AG08396 (cell line): ENCODE data around the gene MAGIX.
A peak's percentile ranks its signal among the peaks of the same experiment; 100 is the strongest.

Experiments used
- DNase-seq: peaks from one replicate; pipeline ENCODE4 v3.0.0; 2012; ENCODE audit warnings: low spot score, mixed read lengths

The MAGIX gene

DNA sequence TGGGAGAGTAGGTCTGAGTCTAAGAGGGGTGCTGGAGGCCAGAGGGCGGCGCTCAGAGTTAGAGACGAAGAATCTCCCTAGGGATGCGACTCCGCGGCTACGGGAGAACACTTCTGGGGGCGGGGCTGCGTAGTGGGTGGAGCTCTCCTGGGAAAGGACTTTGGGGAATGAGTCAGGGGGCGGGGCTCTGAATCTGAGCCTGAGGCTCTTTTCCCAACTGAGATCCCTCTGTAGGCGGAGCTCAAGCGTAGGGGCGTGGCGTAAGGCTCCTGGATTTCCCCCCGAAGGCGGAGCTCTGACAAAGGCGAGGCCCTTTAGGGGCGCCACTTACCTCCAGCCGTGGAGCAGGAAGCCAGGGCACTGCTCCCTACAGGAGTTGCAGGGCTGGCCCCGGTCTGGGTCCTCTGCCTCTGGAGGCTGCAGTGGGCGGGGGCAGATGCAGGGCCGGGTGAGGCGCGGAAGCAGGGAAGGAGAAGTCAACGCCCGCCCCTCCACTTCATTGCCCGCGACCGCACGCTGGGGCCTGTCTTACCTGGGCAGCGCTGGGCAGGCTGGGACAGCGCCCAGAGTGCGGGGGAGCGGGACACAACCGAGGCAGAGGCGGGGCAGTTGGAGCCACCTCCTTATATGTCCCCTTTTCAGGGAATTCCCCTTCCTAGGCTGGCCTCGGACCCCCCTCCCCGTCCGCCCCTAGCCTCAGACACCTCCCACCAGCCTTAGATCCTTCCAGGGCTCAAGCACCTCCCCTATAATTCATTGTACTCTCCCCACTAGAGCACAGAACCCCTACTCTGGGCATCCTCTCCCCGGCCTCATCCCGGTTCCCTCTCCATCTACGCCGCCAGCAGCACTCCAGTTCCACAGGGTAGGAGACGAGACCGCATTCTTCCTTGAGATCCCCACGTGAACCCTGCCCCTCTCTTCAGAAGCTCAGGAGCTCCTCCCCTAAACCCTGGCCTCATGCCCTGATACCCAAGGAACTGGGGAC lies 22.0 kb downstream of the MAGIX start:
- peak; percentile 87 for DNase-seq

DNA sequence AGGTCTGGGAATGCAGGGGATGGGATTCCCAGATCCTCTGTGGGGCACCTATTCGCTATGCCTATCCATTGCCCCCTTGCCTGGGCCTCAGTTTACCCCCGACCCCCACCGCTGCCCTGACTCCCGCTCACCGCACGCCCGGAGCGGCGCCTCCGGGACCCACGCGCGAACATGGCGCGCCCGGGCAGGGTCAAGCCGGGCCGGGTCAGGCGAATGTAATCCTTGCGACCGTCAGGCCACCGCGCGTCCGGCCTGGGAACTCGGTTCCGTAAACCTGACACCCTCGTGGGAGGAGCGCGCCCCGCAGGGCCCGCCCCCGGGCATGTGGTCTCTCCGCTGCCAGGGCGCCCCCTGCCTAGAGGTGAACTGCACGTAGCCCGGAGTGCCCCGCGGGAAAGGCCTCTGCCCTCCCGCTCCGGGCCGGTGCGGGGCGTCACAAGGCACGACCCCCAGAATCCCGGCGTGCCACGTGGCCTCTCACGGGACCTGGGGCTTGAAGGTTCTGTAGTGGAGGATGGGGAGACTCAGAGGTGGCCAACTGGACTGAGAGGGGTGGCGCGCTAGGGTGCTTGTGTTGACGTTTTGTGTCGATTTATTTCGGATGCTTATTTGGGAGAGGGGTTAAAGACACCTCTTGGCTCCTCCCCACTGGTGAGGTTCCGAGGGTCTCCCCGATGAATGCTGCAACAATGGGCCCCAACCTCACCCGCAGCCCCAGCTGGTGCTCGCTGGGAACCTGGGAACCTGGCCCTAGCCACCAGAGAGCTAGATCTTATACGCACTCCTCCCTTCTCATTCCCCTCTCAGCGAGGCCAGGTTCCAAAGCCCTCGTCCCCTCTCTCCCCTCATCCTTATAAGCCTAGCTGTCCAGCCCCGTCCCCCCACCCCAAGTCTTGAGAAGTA lies 23.8 kb downstream of the MAGIX start, which contains the start of gene PRICKLE3:
Gene PRICKLE3, minus strand, starts transcription at position 249 of the 903 bp plus-strand sequence. Its CDS starts 76 bp downstream, at position 173.
- DNase-seq, result peak; percentile 69

DNA sequence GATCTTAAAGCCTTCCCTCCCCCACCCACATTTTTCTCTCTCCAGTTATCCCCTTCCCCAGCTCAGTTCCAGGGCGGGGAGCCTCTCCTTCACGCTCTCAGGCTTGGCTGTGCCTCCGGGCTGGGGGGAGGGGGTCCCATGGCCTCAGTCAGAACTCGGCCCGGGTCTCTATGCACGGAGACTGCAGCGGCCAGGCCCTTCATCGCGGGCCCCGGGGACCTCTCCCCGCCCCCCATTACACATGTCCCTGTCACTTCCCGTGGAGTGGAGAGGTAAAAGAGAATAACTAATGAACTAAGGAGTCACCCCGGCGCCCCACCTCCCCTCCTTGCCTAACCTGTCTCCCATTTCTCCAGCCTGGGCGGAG lies 24.5 kb downstream of the MAGIX start:
- DNase-seq, result no peak

DNA sequence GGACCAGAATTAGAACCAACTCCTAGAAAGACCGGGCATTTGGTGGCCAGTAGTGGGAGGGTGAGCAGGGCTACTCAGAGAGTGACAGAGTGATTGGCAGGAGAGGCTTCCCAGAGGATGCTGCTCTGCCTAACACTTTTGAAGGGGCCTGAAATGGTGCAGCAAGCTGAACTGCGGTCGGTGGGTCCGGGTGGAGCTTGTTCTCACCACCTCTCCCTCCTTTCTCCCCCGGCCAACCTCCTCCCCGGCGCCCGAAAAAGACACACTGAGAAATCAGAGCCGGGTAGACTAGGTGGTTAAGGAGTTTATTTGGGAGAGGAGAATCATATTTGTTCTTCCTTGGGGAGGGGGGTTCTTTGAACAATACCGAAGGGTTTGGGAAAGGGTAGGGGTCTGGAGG lies 25.0 kb downstream of the MAGIX start:
- no peak for DNase-seq

DNA sequence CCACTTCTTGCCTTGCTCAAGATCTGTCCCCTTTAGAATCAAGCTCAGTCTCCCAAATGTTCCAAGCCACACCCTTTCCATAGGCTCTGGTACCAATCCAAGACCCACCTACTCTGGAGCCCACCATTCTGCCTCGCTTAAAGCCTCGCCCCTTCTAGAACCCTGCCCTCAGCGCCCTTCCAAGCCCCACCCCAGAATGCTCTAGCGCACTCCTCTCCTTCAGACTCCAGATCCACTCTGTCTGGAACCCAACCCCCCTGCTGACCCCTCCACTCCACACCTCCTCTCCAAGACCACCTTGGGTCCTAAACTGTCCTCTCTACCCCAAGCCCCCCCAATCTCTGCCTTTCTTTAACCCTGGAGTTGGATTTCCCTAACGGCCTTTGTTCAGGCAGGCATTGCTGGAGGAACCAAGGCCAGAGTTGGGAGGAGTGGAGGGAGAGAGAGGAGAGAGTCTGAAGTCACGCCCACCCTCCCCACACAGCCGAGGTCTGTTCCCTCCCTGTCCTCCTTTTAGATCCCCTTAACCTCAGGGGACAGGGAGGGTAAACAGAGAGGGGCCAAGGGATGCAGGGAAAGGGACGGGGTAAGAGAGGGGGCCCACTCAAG lies 26.0 kb downstream of the MAGIX start:
- no peak for DNase-seq

DNA sequence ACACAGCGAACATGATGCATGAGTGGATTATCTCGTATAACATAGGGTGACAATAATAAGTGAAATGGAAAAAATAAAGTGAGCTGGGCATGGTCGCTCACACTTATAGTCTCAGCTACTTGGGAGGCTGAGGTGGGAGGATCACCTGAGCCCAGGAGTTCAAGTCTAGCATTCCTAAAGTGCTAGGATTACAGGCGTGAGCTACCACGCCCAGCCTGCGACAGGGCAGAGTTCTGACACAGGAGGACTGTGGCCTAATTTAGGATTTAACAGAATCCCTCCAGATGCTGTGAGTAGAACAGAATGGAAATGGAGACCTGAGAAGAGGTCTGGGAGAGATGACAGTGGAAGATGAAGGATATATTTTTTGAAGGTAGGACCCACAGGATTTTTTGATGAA lies 27.0 kb downstream of the MAGIX start:
- no peak for DNase-seq

DNA sequence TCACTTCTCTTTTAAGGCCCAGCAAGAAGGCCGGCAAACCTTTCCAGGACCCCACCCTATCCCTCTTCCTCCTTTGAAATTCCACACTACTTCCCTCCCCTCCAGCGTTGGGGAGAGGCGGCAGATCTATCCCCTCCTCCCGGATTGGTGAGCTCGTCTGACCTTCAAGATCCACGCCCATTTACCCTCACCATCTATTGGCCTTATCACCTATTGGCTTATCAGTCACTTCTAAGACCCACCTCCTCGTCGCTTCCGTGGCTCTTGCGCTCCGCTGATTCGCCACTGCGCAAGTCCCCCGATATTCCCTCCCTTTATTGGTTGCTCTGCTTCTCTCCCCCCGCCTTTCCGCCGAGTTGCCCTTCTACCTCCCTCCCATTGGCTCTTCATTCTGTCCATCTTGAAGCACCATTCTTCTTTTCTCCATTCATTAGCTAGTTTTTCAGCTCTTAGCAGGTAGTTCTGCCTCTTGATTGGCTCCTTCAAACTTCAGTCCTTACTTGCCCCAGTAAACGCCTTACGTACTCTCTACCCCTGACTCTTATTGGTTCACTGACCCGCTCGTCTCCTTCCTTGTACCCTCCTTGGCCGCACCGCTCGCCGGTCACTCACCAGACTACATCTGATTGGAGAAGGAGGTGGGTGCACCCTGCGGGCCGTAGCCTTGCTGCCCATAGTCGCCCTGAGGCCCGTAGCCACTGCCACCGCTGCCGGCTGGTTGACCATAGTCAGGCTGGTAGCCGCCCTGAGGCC lies 28.4 kb downstream of the MAGIX start:
- DNase-seq, result peak; percentile 92

DNA sequence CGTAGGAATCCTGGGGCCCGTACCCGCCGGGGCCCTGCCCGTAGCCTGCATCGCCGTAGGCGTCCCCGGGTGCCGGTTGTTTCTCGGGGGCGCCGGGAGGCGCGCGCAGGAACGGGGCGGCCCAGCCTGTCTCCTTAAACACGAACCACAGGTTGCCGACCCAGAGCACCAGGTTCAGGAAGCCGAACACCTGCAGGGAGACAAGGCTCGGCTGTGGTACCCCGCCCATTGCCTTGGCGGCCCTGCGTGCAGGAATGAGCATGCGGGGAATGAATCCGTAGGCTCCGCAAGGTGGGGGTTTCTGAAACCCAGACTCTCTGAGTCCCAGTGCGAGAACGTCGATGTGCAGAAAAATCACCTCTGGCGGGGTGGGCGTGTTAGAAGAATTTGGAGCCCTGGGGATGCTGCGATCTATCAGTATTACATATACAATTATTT lies 29.0 kb downstream of the MAGIX start:
- no peak for DNase-seq

DNA sequence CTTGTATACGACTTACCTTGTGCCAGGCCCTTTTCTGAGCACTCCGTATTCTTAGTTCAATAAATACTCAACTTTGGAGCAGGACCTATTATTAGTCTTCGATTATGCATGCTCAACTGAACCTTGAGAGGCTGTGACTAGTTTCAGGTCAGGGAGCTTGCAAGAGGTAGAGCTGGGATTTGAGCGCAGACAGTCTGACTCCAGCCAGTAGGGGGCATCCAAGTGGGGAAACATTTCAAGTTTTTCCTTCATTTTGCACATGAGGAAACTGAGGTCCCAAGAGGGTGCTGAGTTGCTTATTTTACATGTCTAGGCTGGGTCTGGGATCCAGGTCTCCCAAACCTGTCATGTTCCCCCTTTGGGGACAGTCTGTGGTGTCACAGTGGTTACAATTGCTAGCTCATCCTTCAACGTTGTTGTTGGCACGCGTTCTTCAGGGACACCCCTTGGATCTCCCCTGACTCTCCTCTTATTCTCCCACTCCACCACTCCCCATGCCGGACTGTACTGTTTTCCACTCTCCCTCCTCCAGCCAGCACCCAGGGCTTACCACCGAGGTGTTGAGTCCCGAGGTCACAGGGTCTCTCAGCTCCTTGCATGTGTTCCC lies 30.3 kb downstream of the MAGIX start:
- DNase-seq, result no peak

DNA sequence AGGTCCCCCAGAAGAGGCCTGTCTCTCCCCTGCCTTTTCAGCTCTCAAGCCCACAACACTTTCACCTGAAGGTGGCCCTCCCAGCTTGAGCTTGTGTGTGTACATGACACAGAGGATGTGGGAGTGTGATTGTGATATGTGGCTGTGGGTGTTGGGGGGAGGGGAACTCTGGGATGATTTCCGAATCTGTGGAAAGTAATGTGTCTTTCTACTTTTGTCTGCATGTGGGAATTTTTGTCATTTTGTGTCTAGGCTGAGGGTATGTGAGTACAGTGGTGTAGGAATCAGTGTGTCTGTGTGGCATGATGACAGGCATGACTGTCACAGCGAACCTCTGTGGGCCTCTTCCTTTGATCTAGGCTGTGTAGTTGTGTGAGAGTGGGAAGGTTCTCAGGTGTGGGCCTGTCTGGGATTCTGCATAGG lies 31.0 kb downstream of the MAGIX start:
- no peak for DNase-seq

DNA sequence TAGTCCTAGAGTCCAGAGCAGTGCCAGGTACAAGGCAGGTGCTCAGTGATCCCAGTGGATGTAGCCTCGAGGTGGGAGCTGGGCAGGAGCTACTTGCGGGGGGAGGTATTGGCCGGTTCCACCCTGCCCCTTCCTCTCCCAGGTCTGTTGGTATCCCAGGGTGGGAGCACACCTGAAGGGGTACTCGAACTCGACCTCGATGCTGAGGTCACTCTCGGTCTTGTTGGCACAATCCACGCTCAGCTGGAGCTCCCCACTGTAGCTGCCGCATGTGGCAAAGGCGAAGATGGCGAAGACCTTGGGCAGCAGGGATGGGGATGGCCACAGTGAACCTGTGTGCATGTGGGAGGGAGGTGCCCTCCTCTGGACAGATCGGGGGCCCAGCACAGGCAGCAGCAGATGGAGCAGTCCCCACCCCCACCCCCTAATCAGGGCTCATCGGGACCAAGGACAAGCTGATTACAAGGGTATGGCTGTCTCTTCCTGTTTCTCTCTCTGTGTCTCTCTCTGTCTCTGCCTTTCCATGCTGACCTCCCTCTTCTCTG lies 35.1 kb downstream of the MAGIX start:
- DNase-seq, result no peak

DNA sequence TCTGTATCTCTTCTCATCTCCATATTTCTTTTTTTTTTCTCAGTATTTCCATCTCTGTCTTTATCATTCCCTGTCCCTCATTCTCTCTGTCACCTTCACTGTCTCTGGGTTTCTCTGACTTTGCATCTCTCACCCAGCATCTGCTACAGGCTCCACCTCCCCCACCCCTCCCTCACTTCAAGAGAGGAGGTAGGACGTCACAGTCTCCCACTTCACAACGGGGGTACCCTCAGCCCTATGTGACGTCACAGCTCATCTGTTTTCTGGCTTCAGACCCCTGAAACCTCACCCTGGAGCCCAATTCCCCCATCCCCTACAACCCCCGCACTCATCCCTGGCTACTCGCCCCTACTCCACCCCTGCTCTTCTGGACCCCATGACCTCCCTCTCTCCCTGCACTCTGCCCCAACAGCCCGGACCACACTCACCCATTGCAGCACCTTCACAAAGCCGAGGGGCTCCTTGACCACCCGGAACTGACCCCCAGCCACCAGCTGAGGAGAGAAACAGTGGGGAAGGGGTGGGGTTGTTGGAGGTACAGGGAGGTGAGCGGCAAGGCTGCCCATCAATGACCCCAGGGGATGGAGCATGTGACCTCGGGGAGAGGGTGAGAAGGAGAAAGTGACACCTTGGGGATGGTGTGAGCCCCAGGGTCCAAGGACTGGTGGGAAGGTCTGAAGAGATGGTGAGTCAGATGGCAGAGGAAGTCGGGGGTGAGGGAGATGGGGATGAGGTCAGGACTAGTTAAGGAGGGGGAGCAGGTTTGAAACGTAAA lies 36.2 kb downstream of the MAGIX start:
- no peak for DNase-seq

DNA sequence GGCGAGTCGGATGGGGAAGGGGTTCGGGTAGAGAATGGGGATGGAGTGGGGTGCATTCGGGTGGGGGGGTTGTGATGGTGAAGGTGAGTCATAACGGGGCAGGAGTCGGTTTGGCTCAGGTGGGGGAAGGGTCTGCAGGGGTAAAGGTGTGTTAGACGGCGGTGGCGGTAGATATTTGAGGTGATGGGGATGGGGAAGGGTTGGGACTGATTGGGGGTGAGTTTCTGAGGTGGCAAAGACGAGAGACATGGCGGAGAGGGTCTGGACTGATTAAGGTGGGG lies 36.7 kb downstream of the MAGIX start:
- no peak for DNase-seq

DNA sequence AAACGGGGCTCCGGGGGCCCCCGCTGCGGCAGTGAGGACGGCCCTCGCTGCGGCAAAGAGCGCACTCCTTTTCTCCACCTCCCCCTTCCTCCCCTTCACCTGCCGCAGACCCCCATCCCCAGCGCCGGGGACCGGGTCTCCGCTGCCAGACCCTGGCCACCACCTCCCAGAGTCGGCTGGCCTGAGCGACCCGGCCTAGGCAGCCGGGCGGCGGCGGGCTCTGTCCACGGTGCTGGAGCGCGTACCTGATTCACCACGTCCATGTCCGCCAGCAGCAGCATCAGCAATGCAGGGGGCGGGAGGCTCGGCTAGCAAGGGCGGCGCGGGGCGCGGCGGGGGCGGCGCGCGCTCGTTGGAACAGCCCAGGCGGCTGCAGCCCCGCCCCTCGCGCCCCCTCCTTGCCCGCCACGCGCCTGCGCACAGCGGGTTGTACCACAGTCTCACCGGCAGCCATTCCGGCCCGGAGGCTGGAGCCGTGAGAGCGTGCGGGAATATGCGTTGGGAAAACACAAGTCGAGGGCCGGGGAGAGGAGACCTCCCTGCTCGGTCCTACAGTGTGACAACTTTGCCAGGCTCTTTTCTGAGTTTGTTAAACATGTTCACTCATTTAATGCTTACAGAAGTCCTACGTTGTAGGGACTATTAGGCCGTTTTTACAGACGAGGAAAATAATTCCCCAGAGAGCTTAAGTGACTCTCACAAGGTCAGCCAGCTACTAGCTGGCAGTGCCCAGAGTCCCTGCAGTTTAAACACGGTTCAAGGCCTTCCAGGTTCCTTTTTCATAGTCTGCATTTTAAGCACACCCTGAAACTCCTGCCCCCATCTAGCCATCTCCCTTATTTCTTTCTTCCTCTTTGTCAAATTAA lies 37.6 kb downstream of the MAGIX start, which contains the start of gene SYP:
Gene SYP, minus strand, starts transcription at position 288 of the 866 bp plus-strand sequence. Its CDS starts 7 bp downstream, at position 281.
- peak; percentile 97 for DNase-seq

DNA sequence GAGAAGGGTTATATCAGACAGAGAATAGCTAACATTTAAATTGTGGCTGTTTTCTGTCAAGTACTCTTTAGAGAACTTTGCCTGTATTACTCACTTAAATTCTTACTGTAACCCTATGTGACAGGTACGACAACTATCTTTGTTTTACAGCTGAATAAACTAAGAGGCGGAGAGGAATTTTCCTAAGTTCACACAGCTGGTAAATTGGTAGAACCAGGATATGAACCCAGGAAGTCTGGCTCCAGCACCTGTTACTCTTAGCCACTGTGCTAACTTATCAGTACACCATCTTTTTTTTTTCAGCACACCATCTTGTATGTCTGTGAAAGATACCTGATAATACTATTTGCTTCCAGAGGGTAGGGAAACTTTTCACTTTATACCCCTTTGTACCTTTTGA lies 39.5 kb downstream of the MAGIX start:
- no peak for DNase-seq

DNA sequence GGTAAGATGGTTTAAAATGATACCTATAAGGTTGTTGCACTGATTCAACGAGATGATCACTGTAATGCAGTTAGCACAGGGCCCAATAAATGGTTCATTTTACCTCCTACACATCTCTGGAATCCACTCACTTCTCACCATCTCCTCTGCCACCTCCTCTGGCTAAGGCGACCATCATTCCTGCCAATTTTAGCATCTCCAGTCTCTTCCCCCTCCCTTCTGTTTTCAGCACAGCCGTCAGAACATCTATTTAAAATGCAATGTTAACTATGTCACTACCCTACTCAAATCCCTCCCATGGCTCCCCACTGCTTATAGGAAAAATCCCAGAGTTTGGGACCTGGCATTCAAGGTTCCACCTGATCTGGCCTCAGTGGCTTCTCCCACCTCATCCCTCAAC lies 41.0 kb downstream of the MAGIX start:
- DNase-seq, result no peak

DNA sequence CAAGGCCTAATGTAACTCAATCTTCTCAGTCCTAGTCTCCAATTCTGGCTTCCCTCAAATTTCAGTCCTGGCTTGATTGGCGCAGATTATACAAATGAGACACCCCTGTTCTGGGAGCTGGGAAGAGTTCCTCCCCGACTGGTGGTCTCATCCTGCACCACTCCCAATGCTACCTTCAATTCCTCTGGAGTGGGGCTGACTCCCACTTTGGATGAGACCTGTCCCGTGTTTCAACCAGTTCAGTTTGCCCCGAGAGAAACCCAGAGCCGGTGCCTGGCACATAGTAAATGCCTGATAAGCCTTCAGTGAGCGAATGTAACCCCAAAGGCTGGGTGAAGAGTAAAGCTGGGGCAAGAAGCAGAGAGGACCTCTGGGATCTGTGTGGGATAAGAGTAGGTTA lies 41.5 kb downstream of the MAGIX start:
- no peak for DNase-seq

DNA sequence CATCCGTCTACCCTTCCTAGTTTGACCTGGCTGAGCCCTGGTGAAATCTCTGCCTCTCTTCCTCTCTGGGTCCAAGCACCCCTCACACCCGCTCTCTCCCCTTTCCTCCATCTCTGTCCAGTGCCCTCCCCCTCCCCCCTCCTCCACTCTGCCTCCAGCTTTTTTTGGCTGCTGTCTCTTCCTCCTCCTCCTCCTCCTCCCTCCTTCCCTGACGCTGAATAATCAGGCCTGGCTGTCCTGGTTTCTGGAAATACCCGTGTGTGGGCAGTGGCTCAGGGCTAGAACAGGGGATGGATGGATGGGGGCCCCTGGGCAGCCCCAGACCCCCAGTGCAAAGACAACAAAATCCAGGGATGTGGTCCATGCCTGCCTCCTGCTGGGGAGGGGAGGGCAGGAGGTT lies 42.2 kb downstream of the MAGIX start:
- DNase-seq, result no peak

DNA sequence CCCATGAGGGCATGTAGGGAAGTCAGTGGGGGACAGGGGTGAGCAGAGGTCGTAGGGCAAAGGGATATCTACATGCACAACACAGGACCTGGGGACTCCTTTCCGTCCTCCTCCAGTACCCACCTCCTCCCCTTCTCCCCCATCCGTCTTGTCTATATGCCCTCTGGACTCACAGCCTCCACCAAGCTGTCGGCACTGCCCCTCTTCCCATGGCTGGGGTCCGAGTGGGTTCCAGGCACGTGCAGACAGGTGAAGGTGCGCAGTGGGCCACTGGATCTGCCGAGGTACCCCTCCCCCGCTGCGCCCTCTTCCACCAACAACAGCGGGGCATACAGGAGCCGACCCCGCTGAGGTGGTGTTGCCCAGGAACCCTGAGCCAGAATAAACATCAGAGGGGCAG lies 42.9 kb downstream of the MAGIX start:
- DNase-seq, result no peak
